GM18951 (cell line): Measurements from ENCODE around the gene NEUROD4.
"Not testable (repeated sequence)": the region's sequence is repeated elsewhere in the genome, so short reads cannot be mapped to it uniquely, and the experiment has no call there.

ENCODE experiments used
- POLR2A ChIP-seq: IDR thresholded peaks from 4 replicates; pipeline ENCODE4 v1.6.1; 2011; ENCODE audit warnings: mild to moderate bottlenecking; ENCODE audit not compliant: insufficient read length, insufficient read depth; ENCODE audit errors: extremely low read depth
- in situ Hi-C: fragments of 300-500 bp; cut with MboI; formaldehyde crosslinking; loops from one replicate; pipeline ENCODE4 v1.12.0; 2022; ENCODE audit warnings: low sequenced_read_pairs, mixed read lengths, inconsistent platforms; ENCODE audit not compliant: unreplicated experiment

Gene NEUROD4, protein sequence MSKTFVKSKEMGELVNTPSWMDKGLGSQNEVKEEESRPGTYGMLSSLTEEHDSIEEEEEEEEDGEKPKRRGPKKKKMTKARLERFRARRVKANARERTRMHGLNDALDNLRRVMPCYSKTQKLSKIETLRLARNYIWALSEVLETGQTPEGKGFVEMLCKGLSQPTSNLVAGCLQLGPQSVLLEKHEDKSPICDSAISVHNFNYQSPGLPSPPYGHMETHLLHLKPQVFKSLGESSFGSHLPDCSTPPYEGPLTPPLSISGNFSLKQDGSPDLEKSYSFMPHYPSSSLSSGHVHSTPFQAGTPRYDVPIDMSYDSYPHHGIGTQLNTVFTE

DNA sequence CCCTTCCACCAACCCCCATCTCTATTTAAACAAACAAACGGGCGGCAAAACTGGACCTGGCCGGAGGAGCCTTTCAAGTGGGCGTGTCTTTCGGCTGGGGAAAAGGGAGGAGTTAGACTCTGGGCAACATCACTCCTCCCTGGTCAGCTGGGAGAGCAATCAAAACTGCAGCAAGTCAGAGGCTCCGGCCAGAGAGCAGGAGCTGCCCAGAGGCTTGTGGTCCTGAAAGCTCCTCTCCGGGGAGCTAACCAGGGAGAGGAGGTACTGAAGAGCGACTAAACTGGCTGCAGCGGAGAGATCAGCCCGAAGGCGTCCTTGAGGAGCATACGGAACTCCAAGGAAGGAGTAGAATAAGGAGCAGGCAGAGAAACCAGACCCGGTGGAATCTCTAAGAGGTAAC, at the start of gene NEUROD4:
TSS of gene NEUROD4 (plus strand) at position 191 of the 400 bp plus-strand sequence. CDS start 6,466 bp downstream, outside the sequence.
- TF ChIP-seq POLR2A: no peak
- in situ Hi-C loops: no loop called here

DNA sequence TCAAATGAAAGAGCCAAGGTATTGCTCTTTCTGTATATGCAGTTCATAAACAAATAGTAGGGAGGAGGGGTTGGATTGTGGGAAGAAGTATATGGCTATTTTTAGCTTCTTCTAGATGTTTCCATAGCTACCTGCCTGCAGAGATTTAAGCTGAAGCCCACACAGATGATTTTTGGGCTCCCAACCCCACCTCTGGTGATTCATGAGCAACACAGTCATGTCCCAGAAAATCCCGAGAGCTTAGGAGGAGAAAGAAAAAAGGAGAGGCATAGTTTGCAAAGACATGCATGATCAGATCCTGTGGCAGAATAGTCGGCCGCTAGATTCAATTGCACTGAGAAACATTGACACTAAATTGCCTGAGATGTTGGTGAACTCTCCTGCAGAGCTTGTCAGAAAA, 49.0 kb upstream of the NEUROD4 start:
- TF ChIP-seq POLR2A: no peak
- in situ Hi-C loops: no loop called here

DNA sequence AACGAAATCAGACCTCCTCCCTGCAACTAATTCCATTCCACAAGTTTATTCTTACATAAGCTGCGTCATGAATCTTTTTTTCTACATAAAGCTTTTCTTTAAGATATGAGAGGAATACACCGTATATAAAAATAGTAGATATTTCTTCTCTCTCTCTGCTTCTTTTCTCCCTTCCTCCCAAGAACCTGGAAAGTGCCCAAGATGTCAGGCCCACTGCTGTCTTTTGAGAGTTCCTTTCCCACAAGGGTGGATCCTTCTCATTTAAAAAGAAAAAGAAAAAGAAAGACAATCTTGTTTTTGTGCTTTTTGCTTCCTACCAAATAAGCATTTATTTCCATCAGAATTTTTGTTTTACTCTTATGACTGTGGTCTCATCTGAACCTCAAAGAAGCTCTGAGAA, 46.2 kb upstream of the NEUROD4 start:
- no peak for TF ChIP-seq POLR2A
- in situ Hi-C loops: no loop called here

DNA sequence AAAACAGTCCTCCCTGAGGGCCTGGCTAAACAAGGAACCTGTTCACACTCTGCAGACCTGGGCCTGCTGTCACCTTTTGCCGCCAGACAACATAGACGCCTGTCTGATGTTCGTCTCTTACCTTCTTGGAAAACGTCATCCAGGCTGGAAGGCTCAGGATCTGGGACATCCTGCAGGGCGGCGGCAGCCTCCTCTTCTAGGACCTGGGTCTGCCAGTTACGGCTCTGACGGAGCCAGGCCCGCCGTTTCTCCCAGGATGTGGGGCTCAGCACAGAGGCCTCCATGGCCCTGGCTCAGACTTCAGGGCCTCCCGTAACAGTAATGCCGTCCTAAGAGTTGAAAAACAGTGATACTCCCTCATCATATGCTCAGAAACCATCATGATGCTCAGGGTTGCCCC, 45.5 kb upstream of the NEUROD4 start:
- no peak for TF ChIP-seq POLR2A
- in situ Hi-C loops: no loop called here

DNA sequence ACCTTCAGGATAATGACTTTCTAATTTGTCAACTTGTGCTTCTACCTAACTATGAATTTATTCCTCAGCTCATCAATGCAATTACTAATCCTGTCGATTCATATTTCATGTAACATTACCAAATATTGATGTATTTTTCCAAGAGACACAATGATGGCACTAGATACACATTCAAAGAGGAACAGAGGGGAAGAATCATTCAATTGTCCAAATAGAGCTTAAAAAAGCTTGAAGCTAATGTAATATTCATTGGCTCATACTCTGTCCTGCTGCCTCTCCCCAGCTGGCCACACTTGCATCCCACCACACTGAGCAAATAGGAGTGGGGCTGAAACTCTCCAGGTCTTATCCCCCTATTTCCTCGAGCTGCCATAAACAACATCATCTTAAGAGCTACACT, 44.5 kb upstream of the NEUROD4 start:
- TF ChIP-seq POLR2A: no peak
- in situ Hi-C loops: no loop called here

DNA sequence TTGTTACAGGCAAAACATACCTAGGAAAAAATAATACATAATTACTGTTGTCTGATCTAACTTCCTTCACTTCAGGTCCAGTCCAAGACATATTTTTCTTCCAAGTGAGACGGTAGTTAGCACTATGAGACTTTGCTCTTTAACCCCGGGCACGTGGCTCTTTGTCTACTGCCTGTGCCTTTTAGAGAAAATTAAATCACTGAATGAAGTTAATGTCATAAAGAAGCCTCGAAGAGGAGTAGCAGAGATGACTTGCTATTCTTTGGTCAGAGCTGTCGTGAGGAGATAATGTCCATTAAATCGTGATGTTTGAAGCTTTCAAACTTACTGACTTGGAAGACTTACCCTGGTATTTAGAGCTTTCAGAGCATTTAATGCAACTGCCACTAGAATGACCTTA, 43.9 kb upstream of the NEUROD4 start:
- no peak for TF ChIP-seq POLR2A
- in situ Hi-C loops: no loop called here

DNA sequence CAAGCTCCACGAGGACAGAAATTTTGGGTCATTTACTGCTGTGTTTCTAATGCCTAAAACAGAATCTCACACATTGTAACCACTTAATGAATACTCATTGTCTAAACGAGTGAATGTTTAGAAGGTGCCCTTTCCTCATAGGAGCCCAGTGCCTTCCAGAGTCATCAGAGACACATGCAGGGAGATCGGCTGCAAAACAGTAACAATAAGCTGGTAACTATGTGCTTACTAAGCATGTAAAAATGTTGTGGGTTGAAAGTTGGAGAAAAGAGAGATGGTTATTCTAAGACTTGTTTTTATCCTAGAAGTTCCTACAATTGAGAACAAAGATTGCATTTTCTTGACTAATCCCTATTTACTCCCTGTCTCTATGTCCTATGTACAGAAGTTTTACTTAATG, 42.6 kb upstream of the NEUROD4 start:
- in situ Hi-C loops: no loop called here
- no peak for TF ChIP-seq POLR2A

DNA sequence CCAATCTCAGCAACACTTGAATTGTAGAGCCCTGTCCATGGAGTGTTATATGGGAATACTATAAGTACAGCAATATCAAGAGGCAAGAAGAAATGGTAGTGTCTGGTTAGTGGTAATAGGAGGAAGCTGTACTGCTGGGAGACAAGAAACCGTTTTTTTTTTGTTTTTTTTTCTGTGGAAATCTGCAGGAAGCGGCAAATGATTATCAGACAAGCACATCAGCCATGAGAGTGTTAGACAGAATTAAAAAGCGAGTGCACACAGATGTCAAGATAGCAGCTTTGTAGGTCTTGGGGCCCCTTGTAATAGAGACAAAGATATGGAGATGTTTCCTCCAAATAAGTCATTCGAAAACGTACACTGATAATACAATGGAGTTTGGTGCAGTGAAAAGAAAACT, 41.9 kb upstream of the NEUROD4 start:
- in situ Hi-C loops: no loop called here
- TF ChIP-seq POLR2A: no peak

DNA sequence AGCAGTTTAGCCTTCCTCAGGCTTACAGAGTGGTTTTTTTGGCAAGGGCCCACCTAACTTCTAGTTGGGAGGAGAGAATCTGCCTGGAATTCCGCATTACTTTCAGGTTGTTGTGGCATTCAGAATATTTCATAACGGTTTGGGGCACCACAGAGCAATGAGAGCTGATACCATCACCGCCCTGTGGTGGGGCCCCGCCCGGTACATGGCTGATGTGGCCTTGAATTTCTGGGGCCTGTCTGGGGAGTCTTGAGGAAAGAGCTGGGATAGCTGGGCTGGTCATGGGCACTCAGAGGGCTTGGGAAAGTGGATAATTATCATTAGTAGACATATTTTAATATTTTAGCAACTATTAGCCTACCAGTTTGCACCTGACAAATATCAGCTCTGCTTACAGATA, 39.4 kb upstream of the NEUROD4 start:
- TF ChIP-seq POLR2A: no peak
- in situ Hi-C loops: no loop called here

DNA sequence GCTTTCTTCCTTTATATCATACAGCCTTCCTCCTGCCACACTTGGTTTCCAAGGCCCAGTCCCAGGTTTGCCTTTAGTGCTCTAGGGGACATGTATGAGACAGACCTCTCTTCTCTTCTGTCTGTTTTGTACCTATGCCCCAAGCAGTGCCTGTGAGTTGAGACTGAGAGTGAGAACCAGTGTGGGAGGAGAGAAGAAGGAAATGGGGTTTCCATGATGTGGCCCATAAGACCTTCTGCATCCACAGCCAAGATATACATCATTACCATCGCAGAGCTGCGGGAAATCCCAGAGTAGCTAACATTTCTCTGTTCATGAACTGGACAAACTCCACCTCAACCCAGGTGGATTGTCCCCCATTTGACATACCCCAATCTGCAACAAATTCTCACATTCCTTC, 38.0 kb upstream of the NEUROD4 start:
- in situ Hi-C loops: no loop called here
- no peak for TF ChIP-seq POLR2A

DNA sequence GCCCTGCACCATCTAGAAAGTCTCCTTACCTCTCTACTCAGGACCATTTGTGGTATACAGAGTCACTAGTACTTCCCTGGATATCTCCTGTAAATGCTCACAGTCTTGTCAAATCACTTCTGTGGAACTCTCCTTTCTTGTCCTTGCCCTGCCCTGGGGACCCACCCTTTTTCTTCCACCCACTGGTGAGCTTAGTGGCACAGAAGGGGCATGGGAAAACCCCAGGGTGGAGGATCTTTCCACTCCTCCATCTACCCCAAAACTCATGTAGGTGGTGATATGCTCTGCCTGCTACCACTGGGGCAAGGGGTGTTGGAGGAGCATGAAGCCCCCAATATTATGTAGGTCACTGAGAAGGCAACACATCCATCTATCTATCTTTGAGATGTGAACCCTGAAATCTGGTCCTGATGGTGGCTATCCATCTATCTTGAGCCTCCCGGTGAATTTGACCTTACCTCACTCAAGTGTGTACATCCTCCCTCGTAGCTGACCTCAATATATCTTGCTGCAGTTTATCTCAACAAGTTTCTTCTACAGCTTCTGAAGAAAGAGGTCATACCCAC, 36.2 kb upstream of the NEUROD4 start:
- no peak for TF ChIP-seq POLR2A
- in situ Hi-C loops: no loop called here

DNA sequence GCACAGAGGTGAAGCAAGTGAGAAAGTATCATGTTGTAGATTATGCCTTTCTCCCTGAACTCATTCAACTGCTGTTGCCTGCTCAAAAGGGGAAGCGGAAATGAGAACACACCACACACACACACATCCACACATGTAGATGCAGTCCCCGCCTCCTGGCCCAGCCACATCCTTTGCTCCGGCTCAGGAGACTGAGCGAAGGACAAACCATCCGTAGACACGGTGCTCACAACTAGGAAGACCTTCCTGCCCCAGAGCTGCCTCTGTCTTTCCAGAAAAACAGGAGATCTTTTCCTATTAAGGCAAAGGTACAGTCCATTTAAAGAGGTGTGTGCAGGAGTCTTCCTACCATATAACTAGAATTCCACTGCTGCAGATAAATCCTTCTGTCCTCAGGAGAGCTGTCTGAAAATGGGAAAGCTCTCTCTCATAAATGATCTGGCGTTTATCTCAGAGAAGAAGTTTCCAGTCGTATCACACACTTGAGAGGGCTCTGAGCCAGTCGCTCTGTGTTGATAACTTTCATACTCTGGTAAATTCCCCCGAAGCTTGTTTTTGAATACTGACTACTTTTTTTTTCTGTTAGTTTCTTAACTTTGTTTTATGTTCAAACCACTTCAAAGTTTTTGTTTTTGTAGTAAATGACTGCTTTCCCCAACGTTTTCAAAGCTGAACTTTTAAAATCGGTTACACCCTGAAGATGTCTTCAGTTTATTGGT, 35.0 kb upstream of the NEUROD4 start, which contains the start of gene TESPA1:
TSS of gene TESPA1 (minus strand) at position 105 of the 719 bp plus-strand sequence. CDS start 10,200 bp downstream, outside the sequence.
- peak; percentile 72 for TF ChIP-seq POLR2A
- in situ Hi-C loops: no loop called here

DNA sequence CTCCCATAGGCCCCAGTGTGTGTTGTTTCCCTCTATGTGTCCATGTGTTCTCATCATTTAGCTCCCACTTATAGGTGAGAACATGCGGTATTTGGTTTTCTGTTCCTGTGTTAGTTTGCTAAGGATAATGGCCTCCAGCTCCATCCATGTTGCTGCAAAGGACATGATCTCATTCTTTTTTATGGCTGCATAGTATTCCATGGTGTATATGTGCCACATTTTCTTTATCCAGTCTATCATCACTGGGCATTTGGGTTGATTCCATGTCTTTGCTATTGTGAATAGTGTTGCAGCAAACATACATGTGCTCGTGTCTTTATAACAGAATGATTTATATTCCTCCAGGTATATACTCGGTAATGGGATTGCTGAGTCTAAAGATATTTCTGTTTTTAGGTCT, 33.0 kb upstream of the NEUROD4 start:
- in situ Hi-C loops: not testable (repeated sequence)
